SK-N-MC (cell line): ENCODE data around the gene CFAP53.

Source experiments
- EZH2 ChIP-seq: fragments of 200-600 bp; sonication (generic); IDR thresholded peaks from one replicate; pipeline ENCODE4 v1.6.1; 2017; ENCODE audit warnings: antibody characterized with exemption
- POLR2AphosphoS5 ChIP-seq: IDR thresholded peaks from 2 replicates; pipeline ENCODE4 v1.6.1; 2012; ENCODE audit warnings: mild to moderate bottlenecking, low read depth, low read length, borderline replicate concordance

- TF ChIP-seq EZH2: no peak
- no peak for TF ChIP-seq POLR2AphosphoS5
Observed at GRCh38 chr18:50247561-50247960, 18.7 kb downstream of the CFAP53 start.
